Measurements from ENCODE around the gene GALNT9.

DNA sequence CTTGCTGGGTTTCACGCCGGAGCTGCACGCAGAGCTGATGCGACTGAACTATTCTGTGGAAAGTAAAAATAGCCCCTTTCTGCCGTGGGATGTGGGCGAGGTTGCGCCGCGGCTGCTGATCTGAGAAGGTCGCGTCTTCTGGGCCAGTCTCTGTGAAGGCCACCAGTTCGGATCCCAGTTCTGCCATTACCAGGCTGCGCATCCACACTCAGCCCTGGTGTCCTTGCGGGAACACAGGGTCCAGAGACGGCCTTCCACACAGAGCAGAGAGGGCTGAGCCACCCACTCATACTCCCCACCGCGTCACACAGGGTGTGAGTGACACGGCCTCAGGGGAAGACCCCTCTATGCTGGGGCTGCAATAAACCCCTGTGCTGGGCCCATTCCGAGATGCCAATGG lies 13.9 kb downstream of the GALNT9 start:
- TF ChIP-seq EZH2 (IDR thresholded peaks at IDR 0.05; ENCODE audit: insufficient read depth, poor library complexity, severe bottlenecking) (no peak), EZH2phosphoT487 (IDR thresholded peaks at IDR 0.05; ENCODE audit: insufficient read depth, low read depth) (no peak)
